ENCODE data around the gene HSD17B2. TPM values are rescaled to one million over a fixed set of nuclear protein-coding genes. Genes with fewer than 3 reads are reported as not detected.

The HSD17B2 gene
- total RNA-seq, 1 experiment from 2014 or later, result not detected

- no peak for ATAC-seq
- ChIA-PET RAD21 (ENCODE audit: low non-redundant PET in 1 of 2, low total read pairs in 2 of 2, uncharacterized antibody in 2 of 2, unreplicated experiment in 2 of 2) (no interaction called here), CTCF (no interaction called here), POLR2A (no interaction called here)
- H3K79me2 ChIP-seq (ENCODE audit: insufficient read depth, low read length), result no peaks in the 10 kb centered on the region
- no peak overlapping the region for H3K9ac ChIP-seq (ENCODE audit: low read length)
- no peak overlapping the region for H3K27ac ChIP-seq (ENCODE audit: low read depth, low read length)
- no peak overlapping the region for H2AFZ ChIP-seq (ENCODE audit: low read depth, low read length, poor library complexity, severe bottlenecking)
- H3K4me1 ChIP-seq (ENCODE audit: control insufficient read depth in 1 of 2, insufficient read depth in 2 of 2, low read length in 2 of 2), result no peaks in the 10 kb centered on the region
- no peaks in the 10 kb centered on the region for H3K9me3 ChIP-seq (ENCODE audit: control insufficient read depth in 1 of 2, insufficient read depth in 1 of 2, low read depth in 1 of 2, low read length in 2 of 2)
- intact Hi-C loops (cut with micrococcal nuclease), result no loop called here
- H3K4me3 ChIP-seq (replicated peaks in 1 of 2; ENCODE audit: low read depth in 1 of 2, low read length in 2 of 2), result no peak overlapping the region
- H3K27me3 ChIP-seq (ENCODE audit: insufficient read depth, low read length), result peaks cover 48% of the 10 kb centered on the region
- H3K4me2 ChIP-seq (ENCODE audit: low read length), result no peak overlapping the region
- DNase-seq (ENCODE audit: low read depth, low spot score), result no peak
- no peaks in the 10 kb centered on the region for H4K20me1 ChIP-seq (ENCODE audit: insufficient read depth)
- BruUV-seq (replicated peaks), result no TSS peak
- no peak for TF ChIP-seq JUND (IDR thresholded peaks at IDR 0.05)
- TF ChIP-seq FOSL1 (IDR thresholded peaks at IDR 0.05; ENCODE audit: low read depth), result no peak
- no peak for TF ChIP-seq ZBTB33 (IDR thresholded peaks at IDR 0.05; ENCODE audit: extremely low read depth, insufficient replicate concordance, low read length)
- TF ChIP-seq TCF7L2 (IDR thresholded peaks at IDR 0.05; ENCODE audit: borderline replicate concordance, extremely low read depth, insufficient read depth, insufficient read length), result no peak
- TF ChIP-seq POLR2A (IDR thresholded peaks at IDR 0.05; ENCODE audit: borderline replicate concordance, extremely low read depth, insufficient read depth, insufficient read length), result no peak
- TF ChIP-seq EGR1 (IDR thresholded peaks at IDR 0.05; ENCODE audit: low read depth), result no peak
- TF ChIP-seq CEBPB (IDR thresholded peaks at IDR 0.05; ENCODE audit: low read depth), result no peak
- no peak for TF ChIP-seq ELF1 (IDR thresholded peaks at IDR 0.05; ENCODE audit: borderline replicate concordance, low read depth)
- TF ChIP-seq RAD21 (IDR thresholded peaks at IDR 0.05; ENCODE audit: low read depth), result no peak
- TF ChIP-seq SP1 (IDR thresholded peaks at IDR 0.05; ENCODE audit: low read depth), result no peak
- H3K36me3 ChIP-seq (ENCODE audit: control insufficient read depth in 1 of 2, insufficient read depth in 2 of 2, low read length in 2 of 2), result no peaks in the 10 kb centered on the region
- H3K9me2 ChIP-seq (ENCODE audit: insufficient read depth), result no peaks in the 10 kb centered on the region
These were observed 10.7 kb upstream of the HSD17B2 start for GRCh38 chr16:82024316-82024715.

- H3K4me2 ChIP-seq (ENCODE audit: low read length), result no peak overlapping the region
- H3K9me3 ChIP-seq (ENCODE audit: control insufficient read depth in 1 of 2, insufficient read depth in 1 of 2, low read depth in 1 of 2, low read length in 2 of 2), result no peaks in the 10 kb centered on the region
- intact Hi-C loops (cut with micrococcal nuclease), result no loop called here
- DNase-seq (ENCODE audit: low read depth, low spot score) (no peak), ATAC-seq (no peak)
- no peak overlapping the region for H3K9ac ChIP-seq (ENCODE audit: low read length)
- no peaks in the 10 kb centered on the region for H3K9me2 ChIP-seq (ENCODE audit: insufficient read depth)
- ChIA-PET CTCF (no interaction called here), RAD21 (ENCODE audit: low non-redundant PET in 1 of 2, low total read pairs in 2 of 2, uncharacterized antibody in 2 of 2, unreplicated experiment in 2 of 2) (no interaction called here), POLR2A (no interaction called here)
- H2AFZ ChIP-seq (ENCODE audit: low read depth, low read length, poor library complexity, severe bottlenecking), result no peak overlapping the region
- H3K27me3 ChIP-seq (ENCODE audit: insufficient read depth, low read length), result peaks cover 43% of the 10 kb centered on the region
- TF ChIP-seq EZH2 (IDR thresholded peaks at IDR 0.05), result no peak
- no peak for TF ChIP-seq MAX (IDR thresholded peaks at IDR 0.05)
- TF ChIP-seq EZH2phosphoT487 (IDR thresholded peaks at IDR 0.05; ENCODE audit: borderline replicate concordance), result no peak
- no peak for TF ChIP-seq CBX3 (IDR thresholded peaks at IDR 0.05; ENCODE audit: low read depth)
- no peak for TF ChIP-seq POLR2A (IDR thresholded peaks at IDR 0.05; ENCODE audit: borderline replicate concordance, extremely low read depth, insufficient read depth, insufficient read length)
- no peak for TF ChIP-seq SIN3A (IDR thresholded peaks at IDR 0.05; ENCODE audit: low read depth)
- no peak for TF ChIP-seq TCF7L2 (IDR thresholded peaks at IDR 0.05; ENCODE audit: borderline replicate concordance, extremely low read depth, insufficient read depth, insufficient read length)
- TF ChIP-seq SP1 (IDR thresholded peaks at IDR 0.05; ENCODE audit: low read depth), result no peak
- TF ChIP-seq ATF3 (IDR thresholded peaks at IDR 0.05), result no peak
- no peaks in the 10 kb centered on the region for H3K4me1 ChIP-seq (ENCODE audit: control insufficient read depth in 1 of 2, insufficient read depth in 2 of 2, low read length in 2 of 2)
- no peaks in the 10 kb centered on the region for H3K36me3 ChIP-seq (ENCODE audit: control insufficient read depth in 1 of 2, insufficient read depth in 2 of 2, low read length in 2 of 2)
- H3K27ac ChIP-seq (ENCODE audit: low read depth, low read length), result no peak overlapping the region
- no peaks in the 10 kb centered on the region for H3K79me2 ChIP-seq (ENCODE audit: insufficient read depth, low read length)
- no peak overlapping the region for H3K4me3 ChIP-seq (replicated peaks in 1 of 2; ENCODE audit: low read depth in 1 of 2, low read length in 2 of 2)
- BruUV-seq (replicated peaks), result no TSS peak
- no peaks in the 10 kb centered on the region for H4K20me1 ChIP-seq (ENCODE audit: insufficient read depth)
These were observed 10.2 kb upstream of the HSD17B2 start for GRCh38 chr16:82024883-82025282.
